ENCODE data around the gene CARD19.

CARD19 gene

DNA sequence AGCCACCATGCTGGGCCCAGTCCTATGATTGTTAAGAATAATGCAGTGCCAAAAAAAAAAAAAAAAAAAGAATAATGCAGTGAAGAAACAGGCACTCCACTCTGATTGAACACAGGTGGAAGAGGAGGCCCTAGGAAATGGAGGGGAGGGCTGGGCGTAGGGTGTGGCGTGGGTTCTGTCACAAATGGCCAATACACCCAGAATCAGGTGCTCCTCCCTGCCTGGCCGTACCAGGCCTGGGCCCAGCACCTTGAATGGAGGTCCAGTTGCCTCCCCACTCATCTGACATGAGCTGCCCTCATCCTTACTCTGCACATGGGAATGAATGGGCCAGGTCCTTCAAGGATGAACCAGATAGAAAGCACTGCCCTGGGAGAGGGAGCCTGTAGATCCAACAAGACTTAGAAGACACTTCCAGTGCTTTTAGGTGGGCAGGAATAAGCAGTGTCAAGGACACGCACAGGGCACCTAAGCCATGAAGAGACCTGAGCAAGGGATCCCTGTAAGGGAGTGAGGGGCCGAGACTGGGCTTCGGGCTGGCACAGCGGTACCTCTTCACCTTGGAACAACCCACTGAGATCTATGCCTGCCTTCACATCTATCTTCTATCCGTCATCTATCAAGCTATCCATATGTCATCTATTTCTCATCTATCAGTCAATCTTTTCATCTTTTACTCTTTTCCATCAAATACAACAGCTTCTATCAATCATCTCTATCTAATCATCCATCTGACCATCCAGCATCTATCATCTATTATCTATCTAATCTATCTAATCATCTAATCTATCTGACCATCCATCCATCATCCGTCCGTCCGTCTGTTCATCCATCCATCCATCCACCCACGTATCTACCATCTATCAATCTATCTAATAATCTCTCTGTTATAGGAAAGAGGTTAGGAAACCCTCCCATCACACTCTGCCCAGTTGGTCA is 22.2 kb downstream of the CARD19 start:
- in situ Hi-C loops (cut with HindIII; ENCODE audit: low sequenced_read_pairs) = no loop called here

DNA sequence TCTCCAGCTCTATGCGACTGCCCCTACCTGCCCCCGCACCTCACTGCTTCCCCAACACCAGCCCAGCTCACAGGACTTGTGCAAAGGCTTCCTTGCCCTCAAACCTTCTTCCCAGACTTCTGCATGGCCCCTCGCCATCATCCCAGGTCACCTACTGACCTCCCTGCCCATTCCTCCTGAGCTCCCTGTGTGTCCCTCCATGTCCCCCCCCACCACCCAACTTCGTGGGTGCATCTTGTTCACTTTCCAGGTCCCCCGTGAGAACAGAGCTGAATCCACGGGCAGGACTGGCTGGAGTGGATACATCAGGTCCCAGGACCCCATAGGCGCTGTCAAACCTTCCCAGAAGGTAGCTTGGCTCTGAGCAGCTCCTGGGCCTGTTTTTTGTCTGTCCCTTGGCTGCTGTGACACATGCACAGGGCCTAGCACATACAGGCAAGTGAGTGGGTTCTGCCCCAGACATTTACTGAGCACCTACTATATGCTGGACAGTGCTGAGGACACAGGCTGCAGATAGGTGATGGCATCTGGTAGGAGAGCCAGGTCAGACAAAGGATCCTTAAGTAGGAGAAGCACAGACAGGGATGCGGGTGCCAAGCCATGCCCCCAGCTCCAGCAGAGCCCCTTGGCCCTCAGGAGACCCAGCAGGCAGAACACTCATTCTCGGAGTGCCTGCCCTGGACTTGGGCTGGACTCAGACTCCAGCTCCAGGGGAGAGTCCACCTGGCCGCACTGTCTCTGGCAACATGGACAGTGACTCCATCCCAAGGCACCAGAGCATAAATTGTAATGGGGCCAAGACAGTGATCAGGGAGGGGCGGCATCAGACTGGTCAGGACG is 23.1 kb downstream of the CARD19 start:
- in situ Hi-C loops (cut with HindIII; ENCODE audit: low sequenced_read_pairs) = no loop called here

DNA sequence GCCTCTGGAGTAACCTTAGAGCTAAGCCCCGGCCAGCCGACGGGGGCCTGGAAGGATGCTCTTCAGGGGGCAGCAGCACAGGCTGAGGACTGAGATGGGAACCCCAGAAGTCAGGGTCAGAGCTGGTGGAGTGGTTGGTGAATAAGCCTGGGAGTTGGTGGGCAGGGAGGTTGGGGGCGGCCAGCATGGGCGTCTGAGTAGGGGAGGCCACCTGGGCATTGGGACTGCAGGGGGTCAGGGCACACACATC is 23.6 kb downstream of the CARD19 start:
- in situ Hi-C loops (cut with HindIII; ENCODE audit: low sequenced_read_pairs) = no loop called here

DNA sequence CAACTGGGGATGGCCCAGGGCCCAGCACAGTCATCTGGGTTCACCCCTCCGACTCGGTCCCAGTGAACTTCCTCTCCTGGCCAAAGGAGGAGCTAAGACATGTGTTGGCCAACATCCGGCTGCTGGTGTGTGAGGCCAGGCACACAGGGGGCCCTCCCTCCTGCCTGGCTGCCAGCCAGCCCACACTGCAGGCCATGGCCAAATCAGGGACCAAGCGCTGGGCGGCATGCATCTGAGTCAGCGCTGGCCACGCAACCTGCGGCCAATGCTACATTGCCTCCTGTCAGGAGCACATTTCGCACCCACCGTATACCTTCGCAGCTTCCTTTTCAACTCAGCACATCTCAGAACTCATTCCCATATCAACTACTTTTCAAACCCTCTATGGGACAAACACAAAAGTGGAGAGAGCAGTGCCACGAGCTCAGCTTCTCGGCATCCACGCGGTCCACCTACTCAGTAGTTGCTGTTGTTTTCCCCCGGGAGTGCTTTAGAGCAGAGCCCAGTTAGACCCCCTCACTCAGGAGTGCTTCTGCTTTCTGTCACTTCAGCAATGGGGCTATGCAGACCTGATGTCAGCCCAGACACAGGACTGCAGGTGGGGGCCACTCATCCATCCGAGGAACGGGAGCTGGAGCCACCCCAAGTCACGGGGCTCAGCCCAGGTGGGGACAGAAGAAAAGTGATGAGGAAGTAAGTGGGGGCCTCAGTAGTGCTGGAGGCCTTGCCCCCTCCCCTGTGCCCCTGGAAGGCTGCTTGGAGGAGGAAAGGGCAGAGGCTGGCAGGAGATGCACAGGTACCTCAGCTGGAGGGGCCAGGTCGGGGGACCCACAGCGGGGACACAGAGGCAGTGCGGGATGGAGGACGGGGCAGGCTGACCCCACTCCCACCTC is 24.2 kb downstream of the CARD19 start:
- in situ Hi-C loops (cut with HindIII; ENCODE audit: low sequenced_read_pairs) = no loop called here

DNA sequence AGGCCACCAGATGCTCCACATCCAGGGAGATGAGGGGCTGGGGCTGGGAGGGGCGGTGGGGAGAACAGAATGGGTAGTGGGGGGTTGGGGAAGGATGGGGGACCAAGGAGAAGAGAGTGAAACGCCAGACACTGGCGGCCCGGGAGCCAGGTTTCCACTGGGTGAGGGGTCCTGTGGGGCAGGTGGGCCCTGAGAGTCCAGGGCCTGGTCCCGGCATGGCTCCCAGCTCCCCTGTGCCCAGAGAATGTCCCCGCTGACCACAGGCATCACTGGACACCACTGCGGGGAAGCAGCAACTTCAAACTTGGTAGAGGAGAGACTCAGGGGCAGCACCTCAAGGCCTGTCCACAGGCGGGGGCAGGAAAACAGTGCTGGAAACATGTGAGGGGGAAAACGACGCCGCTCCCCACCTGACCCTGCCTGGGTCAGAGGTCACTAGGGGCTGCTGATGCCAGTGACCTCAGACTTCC is 24.9 kb downstream of the CARD19 start:
- in situ Hi-C loops (cut with HindIII; ENCODE audit: low sequenced_read_pairs) = no loop called here

DNA sequence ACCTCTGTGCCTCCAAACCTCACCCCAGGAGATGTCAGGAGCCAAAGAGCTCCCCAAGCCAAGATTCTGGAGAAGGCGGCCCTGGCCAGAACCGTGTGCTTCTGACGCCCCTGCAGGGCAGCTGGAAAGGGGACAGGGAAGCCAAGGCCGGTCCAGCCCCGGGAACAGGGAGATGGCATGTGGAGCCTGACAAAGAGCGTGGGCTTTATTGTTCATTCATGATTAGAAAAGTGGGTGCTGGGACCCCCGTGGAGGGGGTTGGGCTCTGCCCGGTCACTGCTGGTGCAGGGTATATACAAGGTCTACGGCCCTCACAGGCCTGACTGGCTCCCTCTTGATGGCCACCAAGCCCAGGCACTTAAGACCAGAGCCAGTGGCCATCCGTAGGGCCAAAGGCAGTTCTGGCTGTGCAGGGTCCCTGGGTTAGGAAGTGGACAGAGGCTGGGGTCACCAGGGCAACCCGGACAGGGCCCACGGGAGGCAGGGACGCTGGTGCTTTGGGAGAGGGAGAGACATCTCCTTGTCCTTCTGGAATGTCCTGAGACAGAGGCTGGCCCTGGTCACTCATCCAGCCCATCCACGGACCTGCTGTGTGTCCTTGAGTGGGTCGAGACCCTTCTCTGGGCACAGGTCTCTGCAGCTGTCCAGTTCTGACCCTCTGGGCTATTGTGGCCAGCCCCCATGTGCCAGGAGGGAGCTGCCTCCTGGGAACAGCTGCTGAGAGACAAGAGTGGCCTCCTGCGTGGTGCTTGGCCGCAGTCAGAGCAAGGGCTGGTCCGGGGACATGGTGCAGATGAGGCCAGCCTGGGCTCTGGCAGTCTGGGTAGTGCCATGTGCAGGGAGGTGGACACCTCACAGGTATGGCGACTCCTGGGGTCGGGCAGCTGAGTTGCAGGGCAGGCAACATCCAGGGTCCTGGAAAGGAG is 25.6 kb downstream of the CARD19 start:
- in situ Hi-C loops (cut with HindIII; ENCODE audit: low sequenced_read_pairs) = no loop called here

DNA sequence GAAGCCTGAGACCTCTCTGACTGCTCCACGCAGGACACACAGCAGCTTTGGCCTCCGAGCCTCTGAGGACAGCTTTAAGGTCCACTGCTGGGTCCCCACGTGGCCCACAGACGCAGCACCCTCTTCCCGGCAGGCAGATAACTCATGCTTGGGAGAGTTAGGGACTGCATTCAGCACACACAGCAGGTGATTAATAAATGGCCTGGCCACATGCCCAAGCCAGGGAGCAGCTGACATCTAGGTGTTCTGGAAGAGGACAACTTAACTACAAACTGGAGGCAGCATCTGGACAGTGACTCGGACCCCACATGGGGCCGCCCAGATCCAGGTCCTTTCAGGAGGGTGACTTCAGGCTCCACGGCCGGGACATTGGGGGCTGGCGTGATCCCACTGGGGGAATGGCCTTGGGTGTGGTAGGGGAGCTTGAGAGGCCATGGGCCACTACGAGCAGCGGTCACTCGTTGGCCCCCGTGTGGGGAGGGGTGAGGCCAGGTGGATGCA is 26.8 kb downstream of the CARD19 start:
- in situ Hi-C loops (cut with HindIII; ENCODE audit: low sequenced_read_pairs) = no loop called here

DNA sequence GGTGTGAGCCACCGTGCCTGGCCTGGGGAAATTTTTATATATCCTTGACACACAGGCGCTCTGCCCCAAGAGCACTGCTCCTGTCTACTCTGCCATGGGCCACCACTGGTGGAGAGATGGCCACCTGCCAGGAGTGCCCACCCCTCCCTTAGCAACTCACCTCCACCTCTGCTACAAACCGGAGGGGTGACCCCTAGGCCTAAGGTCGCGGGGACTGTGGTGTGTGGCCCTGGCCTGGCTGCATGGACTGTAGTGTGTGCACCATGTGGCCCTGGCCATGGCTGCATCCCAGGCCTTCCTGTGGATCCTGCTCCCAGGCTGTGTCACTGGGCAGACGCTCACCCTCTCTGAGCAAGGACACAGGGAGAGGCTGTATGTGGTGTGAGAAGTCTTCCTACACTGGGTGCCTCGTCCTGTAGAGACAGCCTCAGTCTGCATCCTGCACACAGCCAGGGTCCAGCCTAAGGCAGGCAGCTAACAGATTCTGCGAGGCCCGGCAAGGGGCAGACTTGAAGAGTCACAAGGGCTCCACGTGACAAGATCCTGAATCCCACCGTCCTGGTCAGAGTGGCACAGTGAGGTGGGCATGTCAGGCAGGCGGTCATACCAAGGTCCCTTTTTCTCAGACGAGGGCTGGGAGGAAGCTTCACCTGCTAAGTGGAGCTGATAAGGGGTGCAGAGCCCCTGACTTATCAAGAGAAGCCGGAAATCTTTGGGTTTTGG is 27.7 kb downstream of the CARD19 start:
- in situ Hi-C loops (cut with HindIII; ENCODE audit: low sequenced_read_pairs) = no loop called here

DNA sequence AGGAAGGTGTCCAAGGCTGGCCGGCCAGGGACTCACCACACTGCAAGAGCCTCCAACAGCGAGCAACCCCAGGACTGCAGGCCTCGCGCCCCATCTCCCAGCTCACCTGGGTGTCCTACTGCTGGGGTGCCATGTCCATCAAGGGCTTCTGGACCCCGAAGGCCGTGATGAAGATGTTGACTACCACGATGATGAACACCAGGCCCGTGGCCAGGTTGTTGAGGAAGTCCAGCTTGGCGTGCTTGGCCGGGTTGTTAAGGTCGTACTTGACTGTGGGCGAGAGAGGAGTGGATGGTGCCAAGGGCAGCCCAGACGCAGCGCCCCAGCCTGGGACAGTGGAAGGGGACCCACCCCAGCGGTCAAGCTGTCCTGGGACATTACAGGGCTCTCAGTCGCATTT is 28.8 kb downstream of the CARD19 start:
- in situ Hi-C loops (cut with HindIII; ENCODE audit: low sequenced_read_pairs) = no loop called here

DNA sequence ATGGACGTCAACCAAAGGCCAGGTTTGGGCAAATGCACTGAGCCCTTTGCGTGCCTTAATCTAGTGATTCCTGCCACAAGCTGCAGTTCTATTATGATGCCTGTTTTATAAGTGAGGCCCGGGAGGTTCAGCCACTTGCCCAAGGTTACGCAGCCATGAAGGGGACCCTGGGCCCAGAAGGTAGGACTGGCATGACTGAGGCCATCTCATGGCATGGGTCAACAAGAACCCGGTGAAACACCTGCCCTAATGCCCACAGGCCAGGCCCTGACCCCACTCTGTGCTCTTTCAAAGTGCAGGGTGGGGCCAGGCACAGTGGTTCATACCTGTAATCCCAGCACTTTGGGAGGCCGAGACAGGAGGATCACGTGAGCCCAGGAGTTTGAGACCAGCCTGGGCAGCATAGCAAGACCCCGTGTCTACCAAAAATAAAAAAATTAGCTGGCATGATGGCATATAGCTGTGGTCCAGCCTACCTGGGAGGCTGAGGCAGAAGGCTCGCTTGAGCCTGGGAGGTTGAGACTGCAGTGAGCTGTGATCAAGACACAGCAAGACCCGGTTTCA is 29.4 kb downstream of the CARD19 start:
- in situ Hi-C loops (cut with HindIII; ENCODE audit: low sequenced_read_pairs) = no loop called here

DNA sequence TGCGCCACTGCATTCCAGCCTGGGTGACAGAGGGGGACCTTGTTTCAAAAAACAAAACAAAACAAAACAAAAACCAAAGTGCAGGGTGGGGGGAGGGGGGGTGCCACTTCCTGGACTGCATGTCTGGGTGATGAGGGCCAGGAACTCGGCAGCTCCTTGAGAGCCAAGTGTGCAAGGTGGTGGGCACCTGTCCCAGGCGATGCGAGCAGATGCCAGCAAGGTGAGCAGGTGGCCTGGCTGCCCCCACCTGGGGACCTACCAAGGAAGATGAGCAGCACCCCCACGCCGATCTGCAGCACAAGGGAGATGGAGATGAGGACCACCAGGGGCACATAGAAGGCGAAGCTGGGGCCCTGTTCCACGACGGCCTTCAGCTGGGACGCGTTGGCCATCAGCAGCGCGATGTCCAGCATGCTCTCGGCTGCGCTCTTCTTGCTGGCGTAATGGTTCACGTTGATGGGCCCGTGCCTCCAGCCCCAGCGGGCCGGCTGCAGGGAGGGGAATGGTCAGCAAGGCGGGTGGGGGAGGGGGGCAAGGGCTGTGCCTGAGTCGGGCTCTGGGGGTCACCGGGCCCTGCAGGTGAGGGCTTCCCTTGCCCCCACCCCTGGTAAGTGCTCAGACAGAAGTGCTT is 30.2 kb downstream of the CARD19 start:
- in situ Hi-C loops (cut with HindIII; ENCODE audit: low sequenced_read_pairs) = no loop called here

DNA sequence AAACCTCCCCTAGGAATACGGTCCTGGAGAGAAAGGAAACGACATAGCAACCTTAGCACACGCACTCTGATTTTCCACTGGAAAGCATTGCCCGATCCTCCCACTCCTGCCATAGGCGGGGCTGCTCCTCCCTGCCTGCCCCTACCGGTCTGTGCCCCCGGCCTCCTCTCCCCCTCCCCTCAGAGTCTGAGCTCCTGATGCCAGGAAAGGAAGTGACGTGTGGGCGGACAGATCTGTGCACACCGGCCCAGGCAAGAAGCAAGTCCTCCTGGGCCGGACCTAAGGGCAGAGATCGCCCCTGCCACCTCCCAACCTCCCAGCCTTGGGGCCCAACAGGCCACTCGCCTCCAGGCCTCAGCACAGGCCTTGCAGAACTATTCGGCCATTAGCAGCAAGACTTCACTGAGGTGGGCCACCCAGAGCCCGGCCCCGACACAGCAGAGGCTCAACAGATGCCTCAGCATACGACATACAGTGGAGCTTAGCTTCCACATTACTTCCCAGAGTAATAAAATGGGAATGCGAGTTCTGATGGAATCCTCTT is 30.9 kb downstream of the CARD19 start:
- in situ Hi-C loops (cut with HindIII; ENCODE audit: low sequenced_read_pairs) = no loop called here

DNA sequence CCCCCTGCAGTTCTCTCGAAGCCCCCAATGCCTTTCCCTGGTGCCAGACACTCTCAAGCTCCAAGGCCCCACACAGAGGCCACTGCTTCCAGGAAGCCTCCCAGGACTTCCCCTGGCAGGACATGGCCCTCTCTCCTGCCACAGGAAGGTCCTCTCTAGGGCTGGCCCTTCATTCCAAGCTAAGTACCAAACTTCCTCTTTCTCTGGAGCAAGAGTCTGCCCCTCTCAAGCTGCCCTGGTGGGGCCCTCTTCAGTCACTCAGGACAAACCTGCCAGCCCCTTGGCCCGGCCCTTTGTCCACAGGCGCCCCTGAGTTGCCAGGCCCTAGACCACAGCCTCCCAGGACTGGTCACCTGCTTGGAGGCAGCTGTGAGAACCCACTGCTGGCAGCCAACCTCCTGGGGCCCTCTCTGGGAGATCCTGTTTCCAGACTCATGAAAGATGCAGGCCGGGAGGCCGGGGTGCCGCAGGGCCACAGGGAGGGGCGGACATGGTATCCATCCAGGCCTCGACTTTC is 31.4 kb downstream of the CARD19 start:
- in situ Hi-C loops (cut with HindIII; ENCODE audit: low sequenced_read_pairs) = no loop called here

DNA sequence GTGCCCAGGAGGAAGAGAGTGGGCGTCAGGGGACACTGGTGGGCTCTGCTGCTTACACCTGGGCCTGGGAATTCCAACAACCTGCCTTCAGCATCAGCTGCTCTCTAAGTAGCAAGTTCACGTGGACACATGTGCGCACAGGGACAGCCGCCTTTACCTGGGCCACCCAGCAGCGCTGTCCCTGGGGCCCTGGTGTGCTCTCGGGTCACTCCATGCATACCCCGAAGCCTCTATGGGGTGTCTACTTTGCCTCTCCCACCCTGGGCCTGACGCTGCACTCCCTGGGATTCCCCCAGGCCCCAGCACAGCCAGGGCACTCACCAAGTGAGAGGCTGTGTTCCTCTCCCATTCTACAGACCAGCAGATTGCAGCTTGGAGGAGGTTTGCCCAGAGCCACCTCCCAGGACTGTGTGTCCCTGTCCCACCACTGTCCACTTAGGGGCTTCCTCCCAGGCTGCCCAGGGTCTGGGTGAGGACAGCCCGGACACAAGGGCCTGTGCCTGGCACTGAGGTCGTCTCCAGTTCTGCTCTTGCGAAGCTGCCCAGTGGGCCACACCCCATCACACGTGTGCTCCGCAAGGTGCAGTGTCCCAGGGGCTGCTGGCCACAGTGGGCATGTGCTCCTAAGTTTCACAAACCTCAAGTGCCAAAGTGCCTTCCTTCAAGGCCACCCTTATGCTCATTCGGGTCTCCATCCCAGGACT is 32.1 kb downstream of the CARD19 start:
- in situ Hi-C loops (cut with HindIII; ENCODE audit: low sequenced_read_pairs) = no loop called here

DNA sequence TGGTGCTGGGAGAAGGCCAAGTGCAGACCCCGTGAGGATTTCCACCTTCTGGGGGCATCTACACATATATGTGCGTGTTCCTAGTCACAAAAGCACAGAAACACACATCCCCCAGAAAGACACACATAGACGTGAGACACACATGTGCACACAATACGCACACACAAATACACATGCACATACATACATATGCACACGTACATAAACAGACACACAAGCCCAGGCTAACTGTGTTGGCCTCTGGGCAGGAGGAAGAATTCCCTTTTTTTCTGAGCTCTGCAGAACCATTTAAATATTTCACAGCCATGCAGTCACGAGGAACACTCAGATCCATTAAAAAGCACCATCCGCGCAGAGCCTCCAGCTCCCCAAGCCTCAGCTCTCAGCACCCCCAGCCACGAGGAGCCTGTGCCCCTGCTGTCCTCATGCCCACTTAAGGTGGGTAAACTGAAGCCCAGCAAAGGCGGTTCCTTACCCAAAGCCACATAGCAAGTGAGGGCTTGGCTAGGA is 32.8 kb downstream of the CARD19 start:
- in situ Hi-C loops (cut with HindIII; ENCODE audit: low sequenced_read_pairs) = no loop called here

DNA sequence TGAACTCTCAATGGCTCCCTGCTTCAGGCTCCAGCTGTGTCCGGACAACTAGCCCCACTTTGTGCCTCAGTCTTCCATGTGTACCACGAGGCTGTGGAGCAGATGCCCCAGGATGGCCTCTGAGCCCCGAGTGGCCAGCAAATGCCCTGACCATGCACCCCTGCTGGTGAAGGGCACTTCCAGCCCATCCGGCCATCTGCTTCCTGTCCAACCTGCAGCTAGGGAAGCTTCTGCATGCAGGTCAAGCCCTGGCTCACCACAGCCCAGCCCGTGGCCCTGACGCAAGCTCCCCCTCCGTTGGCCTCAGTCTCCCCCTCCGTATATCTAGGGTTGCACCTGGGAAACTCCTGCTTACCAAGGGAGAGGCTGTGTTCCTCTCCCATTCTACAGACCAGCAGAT is 33.3 kb downstream of the CARD19 start:
- in situ Hi-C loops (cut with HindIII; ENCODE audit: low sequenced_read_pairs) = no loop called here
